WTC11 (cell line): ENCODE data around the gene TWIST2. TPM values are rescaled to one million over a fixed set of nuclear protein-coding genes. Genes with fewer than 3 reads are reported as not detected.

Source experiments
- ATAC-seq: fragments of 200-7000 bp; cut with Tn5 transposase; 2 replicates; pipeline ENCODE4 v1.10.0; 2021; ENCODE audit warnings: mild to moderate bottlenecking, moderate library complexity
- CTCF ChIA-PET: fragments of 300-600 bp; sonication (Branson Sonifier 250); formaldehyde crosslinking; loops from one replicate; lab custom pipeline; 2021; ENCODE audit warnings: antibody characterized with exemption; lab: Charles Lee
- POLR2A ChIA-PET: fragments of 350-600 bp; sonication (Branson Sonifier 250); formaldehyde crosslinking; loops from one replicate; lab custom pipeline; 2021; ENCODE audit warnings: antibody characterized with exemption; lab: Charles Lee
- DNase-seq: peaks from one replicate; pipeline ENCODE4 v3.0.0; 2021; ENCODE audit warnings: low spot score
- H3K27ac Mint-ChIP-seq: 2 replicates; pipeline ENCODE4 v1.8.0; 2021; ENCODE audit warnings: mixed read lengths
- H3K27me3 Mint-ChIP-seq: 2 replicates; pipeline ENCODE4 v1.8.0; 2021; ENCODE audit warnings: low read depth, mild to moderate bottlenecking, moderate library complexity, mixed read lengths
- H3K36me3 Mint-ChIP-seq: 2 replicates; pipeline ENCODE4 v1.8.0; 2021; ENCODE audit warnings: mixed read lengths
- H3K4me1 Mint-ChIP-seq: 2 replicates; pipeline ENCODE4 v1.8.0; 2022; ENCODE audit warnings: mixed read lengths
- H3K4me3 Mint-ChIP-seq: 2 replicates; pipeline ENCODE4 v1.8.0; 2021; ENCODE audit warnings: mild to moderate bottlenecking, moderate library complexity, mixed read lengths
- H3K9me3 Mint-ChIP-seq: 2 replicates; pipeline ENCODE4 v1.8.0; 2021; ENCODE audit warnings: mixed read lengths
- ELF4 ChIP-seq: sonication (generic); formaldehyde crosslinking; IDR thresholded peaks from 2 replicates; pipeline ENCODE4 v1.8.1; 2022; ENCODE audit warnings: low read depth, mild to moderate bottlenecking, moderate library complexity, missing genetic modification reagents
- ETV6 ChIP-seq: sonication (generic); formaldehyde crosslinking; IDR thresholded peaks from 2 replicates; pipeline ENCODE4 v1.8.1; 2022; ENCODE audit warnings: mild to moderate bottlenecking, missing genetic modification reagents
- GRHL2 ChIP-seq: fragments of 250-450 bp; sonication (Bioruptor Pico); IDR thresholded peaks from 2 replicates; pipeline ENCODE4 v1.8.0; 2022; ENCODE audit warnings: mild to moderate bottlenecking, moderate library complexity; ENCODE audit not compliant: insufficient replicate concordance, severe bottlenecking
- GTF2I ChIP-seq: fragments of 250-450 bp; sonication (Bioruptor Pico); conservative IDR thresholded peaks from 2 replicates; pipeline ENCODE4 v1.4.0; 2021; ENCODE audit warnings: mild to moderate bottlenecking
- MYBL2 ChIP-seq: sonication (generic); formaldehyde crosslinking; IDR thresholded peaks from 2 replicates; pipeline ENCODE4 v1.8.1; 2023; ENCODE audit warnings: mild to moderate bottlenecking, moderate library complexity, missing genetic modification reagents
- NFATC4 ChIP-seq: fragments of 250-450 bp; sonication (Bioruptor Pico); IDR thresholded peaks from 2 replicates; pipeline ENCODE4 v1.9.0; 2021; ENCODE audit warnings: mild to moderate bottlenecking
- PRRX2 ChIP-seq: fragments of 250-450 bp; sonication (Bioruptor Pico); IDR thresholded peaks from 2 replicates; pipeline ENCODE4 v1.8.0; 2021; ENCODE audit warnings: mild to moderate bottlenecking
- SOX15 ChIP-seq: fragments of 250-450 bp; sonication (Bioruptor Pico); IDR thresholded peaks from 2 replicates; pipeline ENCODE4 v1.9.0; 2021; ENCODE audit warnings: mild to moderate bottlenecking
- SP1 ChIP-seq: sonication (generic); formaldehyde crosslinking; conservative IDR thresholded peaks from 2 replicates; pipeline ENCODE4 v1.8.1; 2022; ENCODE audit warnings: missing genetic modification reagents
- TP53 ChIP-seq: sonication (generic); formaldehyde crosslinking; IDR thresholded peaks from 2 replicates; pipeline ENCODE4 v1.8.1; 2023; ENCODE audit warnings: mild to moderate bottlenecking, missing genetic modification reagents
- ZNF121 ChIP-seq: sonication (generic); formaldehyde crosslinking; IDR thresholded peaks from 2 replicates; pipeline ENCODE4 v1.8.0; 2023; ENCODE audit warnings: missing genetic modification reagents
- ZNF138 ChIP-seq: sonication (generic); formaldehyde crosslinking; conservative IDR thresholded peaks from 2 replicates; pipeline ENCODE4 v1.8.1; 2022; ENCODE audit warnings: mild to moderate bottlenecking, moderate library complexity, missing genetic modification reagents
- ZNF671 ChIP-seq: fragments of 250-450 bp; sonication (Bioruptor Pico); IDR thresholded peaks from 2 replicates; pipeline ENCODE4 v1.8.0; 2021; ENCODE audit warnings: mild to moderate bottlenecking
- total RNA-seq: library from RNA; stranded (reverse); gene quantifications from 3 replicates; pipeline ENCODE4 v1.2.3, GENCODE V29; 2021
- TF ChIP-seq, protein P1 (sequence below): sonication (generic); formaldehyde crosslinking; conservative IDR thresholded peaks from 2 replicates; pipeline ENCODE4 v1.8.1; 2022; ENCODE audit warnings: mild to moderate bottlenecking, missing genetic modification reagents
- TF ChIP-seq, protein P2 (sequence below): sonication (generic); formaldehyde crosslinking; IDR thresholded peaks from 2 replicates; pipeline ENCODE4 v1.8.1; 2023; ENCODE audit warnings: mild to moderate bottlenecking, moderate library complexity, missing genetic modification reagents
- TF ChIP-seq, protein P3 (sequence below): fragments of 250-450 bp; sonication (Bioruptor Pico); IDR thresholded peaks from 2 replicates; pipeline ENCODE4 v1.9.0; 2021; ENCODE audit warnings: moderate library complexity, mild to moderate bottlenecking, inconsistent platforms, borderline replicate concordance
- TF ChIP-seq, protein P4 (sequence below): sonication (generic); formaldehyde crosslinking; IDR thresholded peaks from 2 replicates; pipeline ENCODE4 v1.8.1; 2022; ENCODE audit warnings: mild to moderate bottlenecking, missing genetic modification reagents, moderate library complexity, borderline replicate concordance
- TF ChIP-seq, protein P5 (sequence below): sonication (generic); formaldehyde crosslinking; IDR thresholded peaks from 2 replicates; pipeline ENCODE4 v1.8.1; 2023; ENCODE audit warnings: mild to moderate bottlenecking, missing genetic modification reagents, borderline replicate concordance
- TF ChIP-seq, protein P6 (sequence below): sonication (generic); formaldehyde crosslinking; IDR thresholded peaks from 2 replicates; pipeline ENCODE4 v1.8.0; 2023; ENCODE audit warnings: missing genetic modification reagents

The TWIST2 gene
- total RNA-seq, 1 experiment from 2014 or later, result 5.7 TPM

DNA sequence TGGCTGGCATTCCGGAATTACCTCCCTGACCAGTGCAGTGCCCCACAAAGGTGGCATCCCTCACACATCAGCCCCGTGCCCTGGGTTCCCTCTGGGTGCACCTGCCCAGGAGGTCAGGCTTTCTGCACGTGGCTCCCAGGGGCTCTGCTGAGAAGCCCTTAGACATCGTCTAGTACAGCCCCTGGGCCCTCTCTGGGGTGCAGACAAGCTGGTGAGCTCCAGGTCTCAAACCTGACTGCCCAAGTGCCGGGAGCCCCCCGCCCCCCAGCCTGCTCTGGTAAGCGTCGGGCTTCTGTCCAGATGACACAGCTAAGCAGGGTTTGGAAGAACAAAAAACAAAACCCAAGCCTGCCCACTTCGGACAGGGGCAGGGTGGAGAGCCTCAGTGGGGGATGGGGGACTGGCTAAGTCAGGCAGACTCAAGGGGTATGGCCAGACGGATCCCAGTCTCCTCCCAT lies 20.2 kb downstream of the TWIST2 start:
- ATAC-seq (no peak), DNase-seq (no peak)
- Mint-ChIP-seq H3K27me3 (no peaks in the 10 kb centered on the region), H3K4me3 (no peak overlapping the region), H3K4me1 (peaks cover 11% of the 10 kb centered on the region), H3K27ac (no peak overlapping the region), H3K36me3 (no peaks in the 10 kb centered on the region), H3K9me3 (no peaks in the 10 kb centered on the region; the same call in 1 of the 2 replicates)
- CTCF ChIA-PET, result no interaction called here
- POLR2A ChIA-PET, result no interaction called here
- no peak for TF ChIP-seq ETV6 (CRISPR knock-in tag)
- TF ChIP-seq, protein P1, sequence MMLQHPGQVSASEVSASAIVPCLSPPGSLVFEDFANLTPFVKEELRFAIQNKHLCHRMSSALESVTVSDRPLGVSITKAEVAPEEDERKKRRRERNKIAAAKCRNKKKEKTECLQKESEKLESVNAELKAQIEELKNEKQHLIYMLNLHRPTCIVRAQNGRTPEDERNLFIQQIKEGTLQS (CRISPR knock-in tag), result no peak

DNA sequence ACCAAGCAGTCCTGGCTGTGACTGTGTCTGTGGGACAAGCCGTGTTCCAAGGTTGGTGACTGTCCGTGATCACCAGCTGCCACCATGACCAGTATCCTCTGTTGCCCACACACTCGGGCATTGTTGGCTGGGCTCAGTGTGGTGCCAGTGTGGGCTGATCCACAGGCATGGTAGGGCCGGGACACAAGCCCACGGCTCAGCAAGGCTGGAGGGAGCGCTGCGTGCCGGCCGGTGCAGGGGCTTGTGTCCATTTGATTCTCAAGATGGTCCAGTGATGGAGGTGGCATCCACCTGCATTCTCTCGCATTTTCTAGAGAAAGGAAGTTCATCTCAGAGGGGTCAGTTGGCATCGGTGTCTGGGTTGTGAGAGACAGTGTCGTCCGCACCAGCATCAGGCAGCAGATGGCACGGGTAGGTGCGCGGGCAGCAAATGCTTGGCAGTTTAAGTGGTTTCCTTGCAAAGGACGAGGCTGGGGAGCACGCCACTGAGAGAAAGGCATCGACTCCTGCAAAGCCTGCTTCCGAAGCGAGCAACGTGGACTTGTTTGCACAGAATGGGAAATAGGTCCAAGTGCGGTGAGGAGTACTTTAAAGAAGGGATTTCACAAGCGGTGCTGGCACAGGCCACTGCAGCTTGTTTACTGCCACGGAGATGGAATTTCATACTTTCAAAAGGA lies 20.9 kb downstream of the TWIST2 start:
- Mint-ChIP-seq H3K4me3 (no peak overlapping the region), H3K9me3 (no peaks in the 10 kb centered on the region; the same call in 1 of the 2 replicates), H3K4me1 (peaks cover 6% of the 10 kb centered on the region), H3K27me3 (no peaks in the 10 kb centered on the region), H3K27ac (0 out of 2 replicates have a peak overlapping the region, but pooled peaks have one; percentile 5), H3K36me3 (no peaks in the 10 kb centered on the region)
- ChIA-PET CTCF (no interaction called here), POLR2A (no interaction called here)
- no peak for TF ChIP-seq GRHL2 (CRISPR knock-in tag)
- DNase-seq (no peak), ATAC-seq (no peak)

DNA sequence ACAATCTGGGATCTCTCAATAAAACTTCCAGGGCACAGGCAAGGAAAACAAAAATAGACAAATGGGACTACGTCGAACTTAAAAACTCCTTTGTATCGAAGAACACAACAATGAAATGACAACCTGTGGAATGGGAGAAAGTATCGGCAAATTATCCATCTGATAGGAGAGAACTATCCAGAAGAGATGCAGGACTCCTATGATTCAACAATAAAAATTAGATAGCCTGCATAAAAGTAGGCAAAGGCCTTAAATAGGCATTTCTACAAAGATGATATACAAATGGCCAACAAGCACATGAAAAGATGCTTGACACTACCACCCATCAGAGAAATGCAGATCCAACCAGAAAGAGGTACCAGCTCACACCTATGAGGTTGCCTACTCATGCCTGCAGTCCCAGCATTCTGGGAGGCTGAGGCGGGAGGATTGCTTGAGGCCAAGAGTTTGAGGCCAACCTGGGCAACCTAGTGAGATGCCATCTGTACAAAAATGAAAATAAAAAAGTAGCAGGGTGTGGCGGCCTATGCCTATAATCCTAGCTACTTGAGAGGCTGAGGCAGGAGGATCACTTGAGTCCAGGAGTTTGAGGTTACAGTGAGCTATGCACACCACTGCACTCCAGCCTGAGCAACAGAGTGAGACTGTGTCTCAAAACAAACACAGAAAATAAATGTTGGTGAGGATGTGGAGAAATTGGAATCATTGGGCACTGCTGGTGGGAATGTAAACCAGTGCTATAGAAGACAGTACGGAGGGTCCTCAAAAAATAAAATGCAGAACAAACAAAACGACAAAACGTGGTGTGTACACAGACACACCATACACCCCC lies 21.6 kb downstream of the TWIST2 start:
- Mint-ChIP-seq H3K27ac (0 out of 2 replicates have a peak overlapping the region, but pooled peaks have one; percentile 5), H3K27me3 (no peaks in the 10 kb centered on the region), H3K4me3 (no peak overlapping the region), H3K4me1 (no peaks in the 10 kb centered on the region), H3K9me3 (no peaks in the 10 kb centered on the region; the same call in 1 of the 2 replicates), H3K36me3 (no peaks in the 10 kb centered on the region)
- TF ChIP-seq SP1 (CRISPR knock-in tag) (no peak), NFATC4 (CRISPR knock-in tag) (no peak), ZNF121 (CRISPR knock-in tag) (0 out of 2 replicates have a peak, but pooled peaks have one; percentile 16), ZNF138 (CRISPR knock-in tag) (no peak), TP53 (CRISPR knock-in tag) (no peak), PRRX2 (CRISPR knock-in tag) (no peak), GTF2I (CRISPR knock-in tag) (peak; percentile 69), MYBL2 (CRISPR knock-in tag) (no peak)
- TF ChIP-seq, protein P2, sequence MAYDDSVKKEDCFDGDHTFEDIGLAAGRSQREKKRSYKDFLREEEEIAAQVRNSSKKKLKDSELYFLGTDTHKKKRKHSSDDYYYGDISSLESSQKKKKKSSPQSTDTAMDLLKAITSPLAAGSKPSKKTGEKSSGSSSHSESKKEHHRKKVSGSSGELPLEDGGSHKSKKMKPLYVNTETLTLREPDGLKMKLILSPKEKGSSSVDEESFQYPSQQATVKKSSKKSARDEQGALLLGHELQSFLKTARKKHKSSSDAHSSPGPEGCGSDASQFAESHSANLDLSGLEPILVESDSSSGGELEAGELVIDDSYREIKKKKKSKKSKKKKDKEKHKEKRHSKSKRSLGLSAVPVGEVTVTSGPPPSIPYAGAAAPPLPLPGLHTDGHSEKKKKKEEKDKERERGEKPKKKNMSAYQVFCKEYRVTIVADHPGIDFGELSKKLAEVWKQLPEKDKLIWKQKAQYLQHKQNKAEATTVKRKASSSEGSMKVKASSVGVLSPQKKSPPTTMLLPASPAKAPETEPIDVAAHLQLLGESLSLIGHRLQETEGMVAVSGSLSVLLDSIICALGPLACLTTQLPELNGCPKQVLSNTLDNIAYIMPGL (CRISPR knock-in tag), result no peak
- ATAC-seq, result no peak
- no peak for DNase-seq
- ChIA-PET CTCF (no interaction called here), POLR2A (no interaction called here)

DNA sequence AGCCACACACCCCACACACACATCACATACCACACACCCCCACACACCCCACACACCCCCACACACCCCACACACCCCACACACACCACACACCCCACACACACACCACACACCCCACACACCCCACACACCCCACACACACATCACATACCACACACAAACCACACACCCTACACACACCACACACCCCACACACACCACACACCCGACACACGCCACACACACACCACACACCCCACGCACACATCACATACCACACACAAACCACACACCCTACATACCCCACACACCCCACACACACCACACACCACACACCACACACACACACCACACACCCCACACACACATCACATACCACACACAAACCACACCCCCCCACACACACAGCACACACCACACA lies 22.4 kb downstream of the TWIST2 start:
- H3K4me1 Mint-ChIP-seq, result no peaks in the 10 kb centered on the region
- no peak for ATAC-seq
- H3K27ac Mint-ChIP-seq, result no peak overlapping the region
- no peak overlapping the region for H3K4me3 Mint-ChIP-seq
- no peaks in the 10 kb centered on the region; the same call in 1 of the 2 replicates for H3K9me3 Mint-ChIP-seq
- DNase-seq, result no peak
- ChIA-PET CTCF (no interaction called here), POLR2A (no interaction called here)
- H3K27me3 Mint-ChIP-seq, result no peaks in the 10 kb centered on the region
- H3K36me3 Mint-ChIP-seq, result no peaks in the 10 kb centered on the region
- TF ChIP-seq, protein P3, sequence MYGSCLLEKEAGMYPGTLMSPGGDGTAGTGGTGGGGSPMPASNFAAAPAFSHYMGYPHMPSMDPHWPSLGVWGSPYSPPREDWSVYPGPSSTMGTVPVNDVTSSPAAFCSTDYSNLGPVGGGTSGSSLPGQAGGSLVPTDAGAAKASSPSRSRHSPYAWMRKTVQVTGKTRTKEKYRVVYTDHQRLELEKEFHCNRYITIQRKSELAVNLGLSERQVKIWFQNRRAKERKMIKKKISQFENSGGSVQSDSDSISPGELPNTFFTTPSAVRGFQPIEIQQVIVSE (CRISPR knock-in tag), result no peak
- TF ChIP-seq GRHL2 (CRISPR knock-in tag) (no peak), ZNF671 (CRISPR knock-in tag) (no peak), ELF4 (CRISPR knock-in tag) (no peak), SOX15 (CRISPR knock-in tag) (no peak)
- TF ChIP-seq, protein P4, sequence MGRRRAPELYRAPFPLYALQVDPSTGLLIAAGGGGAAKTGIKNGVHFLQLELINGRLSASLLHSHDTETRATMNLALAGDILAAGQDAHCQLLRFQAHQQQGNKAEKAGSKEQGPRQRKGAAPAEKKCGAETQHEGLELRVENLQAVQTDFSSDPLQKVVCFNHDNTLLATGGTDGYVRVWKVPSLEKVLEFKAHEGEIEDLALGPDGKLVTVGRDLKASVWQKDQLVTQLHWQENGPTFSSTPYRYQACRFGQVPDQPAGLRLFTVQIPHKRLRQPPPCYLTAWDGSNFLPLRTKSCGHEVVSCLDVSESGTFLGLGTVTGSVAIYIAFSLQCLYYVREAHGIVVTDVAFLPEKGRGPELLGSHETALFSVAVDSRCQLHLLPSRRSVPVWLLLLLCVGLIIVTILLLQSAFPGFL (CRISPR knock-in tag), result no peak
- TF ChIP-seq, protein P5, sequence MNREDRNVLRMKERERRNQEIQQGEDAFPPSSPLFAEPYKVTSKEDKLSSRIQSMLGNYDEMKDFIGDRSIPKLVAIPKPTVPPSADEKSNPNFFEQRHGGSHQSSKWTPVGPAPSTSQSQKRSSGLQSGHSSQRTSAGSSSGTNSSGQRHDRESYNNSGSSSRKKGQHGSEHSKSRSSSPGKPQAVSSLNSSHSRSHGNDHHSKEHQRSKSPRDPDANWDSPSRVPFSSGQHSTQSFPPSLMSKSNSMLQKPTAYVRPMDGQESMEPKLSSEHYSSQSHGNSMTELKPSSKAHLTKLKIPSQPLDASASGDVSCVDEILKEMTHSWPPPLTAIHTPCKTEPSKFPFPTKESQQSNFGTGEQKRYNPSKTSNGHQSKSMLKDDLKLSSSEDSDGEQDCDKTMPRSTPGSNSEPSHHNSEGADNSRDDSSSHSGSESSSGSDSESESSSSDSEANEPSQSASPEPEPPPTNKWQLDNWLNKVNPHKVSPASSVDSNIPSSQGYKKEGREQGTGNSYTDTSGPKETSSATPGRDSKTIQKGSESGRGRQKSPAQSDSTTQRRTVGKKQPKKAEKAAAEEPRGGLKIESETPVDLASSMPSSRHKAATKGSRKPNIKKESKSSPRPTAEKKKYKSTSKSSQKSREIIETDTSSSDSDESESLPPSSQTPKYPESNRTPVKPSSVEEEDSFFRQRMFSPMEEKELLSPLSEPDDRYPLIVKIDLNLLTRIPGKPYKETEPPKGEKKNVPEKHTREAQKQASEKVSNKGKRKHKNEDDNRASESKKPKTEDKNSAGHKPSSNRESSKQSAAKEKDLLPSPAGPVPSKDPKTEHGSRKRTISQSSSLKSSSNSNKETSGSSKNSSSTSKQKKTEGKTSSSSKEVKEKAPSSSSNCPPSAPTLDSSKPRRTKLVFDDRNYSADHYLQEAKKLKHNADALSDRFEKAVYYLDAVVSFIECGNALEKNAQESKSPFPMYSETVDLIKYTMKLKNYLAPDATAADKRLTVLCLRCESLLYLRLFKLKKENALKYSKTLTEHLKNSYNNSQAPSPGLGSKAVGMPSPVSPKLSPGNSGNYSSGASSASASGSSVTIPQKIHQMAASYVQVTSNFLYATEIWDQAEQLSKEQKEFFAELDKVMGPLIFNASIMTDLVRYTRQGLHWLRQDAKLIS (CRISPR knock-in tag), result no peak
- TF ChIP-seq, protein P6, sequence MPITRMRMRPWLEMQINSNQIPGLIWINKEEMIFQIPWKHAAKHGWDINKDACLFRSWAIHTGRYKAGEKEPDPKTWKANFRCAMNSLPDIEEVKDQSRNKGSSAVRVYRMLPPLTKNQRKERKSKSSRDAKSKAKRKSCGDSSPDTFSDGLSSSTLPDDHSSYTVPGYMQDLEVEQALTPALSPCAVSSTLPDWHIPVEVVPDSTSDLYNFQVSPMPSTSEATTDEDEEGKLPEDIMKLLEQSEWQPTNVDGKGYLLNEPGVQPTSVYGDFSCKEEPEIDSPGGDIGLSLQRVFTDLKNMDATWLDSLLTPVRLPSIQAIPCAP (CRISPR knock-in tag), result no peak
